ENCODE results near the gene VWF. TPM values are rescaled to one million over a fixed set of nuclear protein-coding genes. Genes with fewer than 3 reads are reported as not detected.

VWF gene
- polyA plus RNA-seq, 3 donors: 7.3 to 12.4 (median 12.1) TPM

- no peak for DNase-seq (ENCODE audit: extremely low read depth in 1 of 11, low read depth in 9 of 11, low spot score in 4 of 11)
These were observed 211.8 kb downstream of the VWF start for GRCh38 chr12:5912437-5913334.

- DNase-seq (ENCODE audit: extremely low read depth in 1 of 11, low read depth in 9 of 11, low spot score in 4 of 11): no peak
These were observed 212.5 kb downstream of the VWF start for GRCh38 chr12:5912011-5912410.

GRCh38 chr12:5910790-5911548 is 213.5 kb downstream of the VWF start:
- no peak for DNase-seq (ENCODE audit: extremely low read depth in 1 of 11, low read depth in 9 of 11, low spot score in 4 of 11)

- DNase-seq (ENCODE audit: extremely low read depth in 1 of 11, low read depth in 9 of 11, low spot score in 4 of 11): no peak
These were observed 214.9 kb downstream of the VWF start for GRCh38 chr12:5909560-5909959.

- DNase-seq (ENCODE audit: extremely low read depth in 1 of 11, low read depth in 9 of 11, low spot score in 4 of 11): no peak
These were observed 216.2 kb downstream of the VWF start for GRCh38 chr12:5908251-5908650.

GRCh38 chr12:5907807-5908206 is 216.7 kb downstream of the VWF start:
- DNase-seq (ENCODE audit: extremely low read depth in 1 of 11, low read depth in 9 of 11, low spot score in 4 of 11): peak in 9 of 11 donors; percentile 9 to 55 (median 30)

GRCh38 chr12:5905757-5906156 is 218.7 kb downstream of the VWF start:
- no peak for DNase-seq (ENCODE audit: extremely low read depth in 1 of 11, low read depth in 9 of 11, low spot score in 4 of 11)

GRCh38 chr12:5904969-5905368 is 219.5 kb downstream of the VWF start:
- no peak for DNase-seq (ENCODE audit: extremely low read depth in 1 of 11, low read depth in 9 of 11, low spot score in 4 of 11)

GRCh38 chr12:5904441-5904840 is 220.0 kb downstream of the VWF start:
- DNase-seq (ENCODE audit: extremely low read depth in 1 of 11, low read depth in 9 of 11, low spot score in 4 of 11): no peak

GRCh38 chr12:5902736-5903135 is 221.7 kb downstream of the VWF start:
- no peak for DNase-seq (ENCODE audit: extremely low read depth in 1 of 11, low read depth in 9 of 11, low spot score in 4 of 11)

GRCh38 chr12:5901416-5901815 is 223.1 kb downstream of the VWF start:
- no peak for DNase-seq (ENCODE audit: extremely low read depth in 1 of 11, low read depth in 9 of 11, low spot score in 4 of 11)

GRCh38 chr12:5900533-5901205 is 223.8 kb downstream of the VWF start:
- no peak for DNase-seq (ENCODE audit: extremely low read depth in 1 of 11, low read depth in 9 of 11, low spot score in 4 of 11)

GRCh38 chr12:5900076-5900475 is 224.4 kb downstream of the VWF start:
- no peak for DNase-seq (ENCODE audit: extremely low read depth in 1 of 11, low read depth in 9 of 11, low spot score in 4 of 11)

GRCh38 chr12:5899675-5900074 is 224.8 kb downstream of the VWF start:
- DNase-seq (ENCODE audit: extremely low read depth in 1 of 11, low read depth in 9 of 11, low spot score in 4 of 11): no peak

- DNase-seq (ENCODE audit: extremely low read depth in 1 of 11, low read depth in 9 of 11, low spot score in 4 of 11): no peak
These were observed 225.6 kb downstream of the VWF start for GRCh38 chr12:5898874-5899273.

Other genes starting within 250 kb of the VWF start
- 1 to 10 TPM; 3.1 to 5.6 (median 5.2) TPM for gene ANO2, start 179.4 kb downstream of the VWF start, polyA plus RNA-seq (ENCODE audit: insufficient read length in 3 of 3)
- 100 to 1,000 TPM; 139 to 304 (median 179) TPM for gene CD9, start 75.7 kb upstream of the VWF start, polyA plus RNA-seq (ENCODE audit: insufficient read length in 3 of 3)
- 1 to 10 TPM; 3.4 to 4.9 (median 4.1) TPM for gene PLEKHG6, start 186.0 kb upstream of the VWF start, polyA plus RNA-seq (ENCODE audit: insufficient read length in 3 of 3)
- gene TNFRSF1A, start 217.4 kb upstream of the VWF start, polyA plus RNA-seq (ENCODE audit: insufficient read length in 3 of 3): 10 to 100 TPM; 77.6 to 93.0 (median 88.0) TPM